GM21723 (cell line): ENCODE measurements around the gene ANTKMT.

Experiments used
- ATAC-seq: cut with Tn5 transposase; IDR thresholded peaks from one replicate; pipeline ENCODE4 v1.9.1; 2021; ENCODE audit warnings: mild to moderate bottlenecking, moderate library complexity; ENCODE audit not compliant: unreplicated experiment

ANTKMT gene

DNA sequence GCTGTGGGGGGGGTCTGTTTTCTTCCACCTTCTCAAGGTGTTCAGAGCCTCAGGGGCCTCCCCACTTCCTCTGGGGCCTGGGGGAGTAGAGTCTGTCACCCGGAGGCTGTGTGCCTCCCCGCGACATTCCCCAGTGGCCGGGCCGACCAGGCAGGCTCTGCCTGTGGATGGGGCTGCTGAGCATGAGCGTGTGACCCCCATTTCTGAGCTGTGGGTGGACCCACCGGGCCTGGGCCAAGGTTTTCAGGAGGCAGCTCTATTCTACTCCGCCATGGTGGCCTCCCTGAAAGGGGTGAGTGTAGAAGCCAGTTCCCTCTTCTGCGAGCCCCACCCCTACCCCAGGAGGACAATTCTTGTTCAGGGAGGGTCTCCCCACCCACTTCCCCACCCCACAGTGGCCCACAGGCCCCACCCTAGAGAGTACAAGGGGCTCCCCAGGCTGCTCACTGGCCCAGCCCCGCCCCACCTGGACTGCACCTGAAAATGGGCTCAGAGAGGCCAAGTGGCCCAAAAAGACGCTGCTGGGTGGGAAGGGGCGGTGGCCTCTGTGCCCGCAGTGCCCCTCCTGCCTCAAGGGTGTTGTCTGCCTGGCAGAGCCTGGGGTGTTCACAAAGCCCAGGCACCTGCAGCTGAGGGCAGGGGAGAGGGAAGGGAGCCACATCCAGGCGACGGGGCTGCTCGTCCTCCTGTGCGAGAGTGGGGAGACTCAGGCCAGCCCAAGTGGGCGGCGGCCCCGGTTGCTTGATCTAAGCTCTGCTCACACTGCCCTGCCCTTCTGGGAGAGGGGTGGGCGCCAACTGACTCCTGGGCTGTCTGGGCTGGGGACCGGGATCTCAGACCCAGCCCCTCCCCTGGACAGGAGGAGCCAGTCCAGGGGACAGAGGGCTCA lies 40.9 kb downstream of the ANTKMT start:
- ATAC-seq: no peak

DNA sequence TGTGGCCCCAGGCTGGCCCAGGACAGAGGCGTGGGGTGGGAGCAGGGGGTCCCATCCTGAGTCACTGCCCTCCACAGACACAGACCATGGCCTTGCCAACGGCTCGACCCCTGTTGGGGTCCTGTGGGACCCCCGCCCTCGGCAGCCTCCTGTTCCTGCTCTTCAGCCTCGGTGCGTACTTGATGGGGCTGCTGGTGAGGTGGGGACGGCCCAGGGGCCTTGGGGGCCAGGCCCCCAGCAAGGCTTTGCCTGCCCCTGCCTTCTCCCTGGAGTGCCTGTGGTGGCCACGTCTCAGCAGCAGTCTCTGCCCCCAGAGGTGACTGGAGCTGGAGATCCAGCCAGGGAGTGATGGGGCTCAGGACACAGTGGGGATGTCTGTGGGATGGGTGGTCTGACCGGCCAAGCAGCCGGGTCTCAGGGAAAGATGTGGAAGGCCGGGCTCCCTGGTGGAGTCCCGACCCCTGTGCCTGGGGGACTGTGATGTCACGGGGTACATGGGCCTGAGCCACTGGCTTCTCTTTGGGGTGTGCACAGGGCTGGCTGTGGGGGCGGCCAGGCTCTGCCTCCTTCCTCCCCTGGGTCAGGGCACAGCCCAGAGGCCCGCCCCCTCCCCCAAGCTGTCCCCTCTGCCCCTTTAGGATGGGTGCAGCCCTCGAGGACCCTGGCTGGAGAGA lies 41.8 kb downstream of the ANTKMT start:
- no peak for ATAC-seq

DNA sequence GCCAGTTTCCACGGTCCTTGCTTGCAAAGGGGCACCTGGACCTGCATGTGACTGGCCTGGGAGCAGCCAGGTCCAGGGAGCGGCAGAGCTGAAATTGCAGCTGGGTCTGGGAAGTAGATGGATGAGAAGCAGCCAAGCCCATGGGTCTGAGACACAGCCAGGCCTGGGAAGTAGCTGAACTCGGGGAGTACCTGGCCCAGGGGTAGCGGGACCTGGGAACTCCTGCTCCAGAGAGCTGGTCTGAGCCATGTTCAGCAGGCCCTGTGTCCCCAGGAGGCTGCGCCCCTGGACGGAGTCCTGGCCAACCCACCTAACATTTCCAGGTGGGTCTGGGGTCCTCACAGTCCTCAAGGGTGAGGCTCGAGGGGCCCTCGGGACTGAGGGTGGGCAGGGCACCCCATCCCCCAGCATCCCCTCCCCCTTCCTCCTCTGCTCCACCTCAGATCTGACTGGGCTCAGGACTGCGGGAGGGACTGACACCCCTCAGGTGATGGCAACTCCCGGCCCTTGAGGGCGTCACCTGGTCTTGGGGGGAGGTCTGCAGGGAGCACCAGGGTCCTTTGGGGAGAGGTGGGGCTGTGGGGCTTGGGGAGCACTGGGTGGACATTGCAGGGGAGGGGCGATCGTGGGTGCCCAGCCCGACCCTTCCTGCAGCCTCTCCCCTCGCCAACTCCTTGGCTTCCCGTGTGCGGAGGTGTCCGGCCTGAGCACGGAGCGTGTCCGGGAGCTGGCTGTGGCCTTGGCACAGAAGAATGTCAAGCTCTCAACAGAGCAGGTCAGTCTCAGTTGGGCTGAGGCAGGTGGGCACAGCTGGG lies 42.6 kb downstream of the ANTKMT start:
- no peak for ATAC-seq

- ATAC-seq: no peak
Measured at GRCh38 chr16:764184-764750, 43.3 kb downstream of the ANTKMT start.

- no peak for ATAC-seq
Measured at GRCh38 chr16:764848-765487, 44.0 kb downstream of the ANTKMT start.

DNA sequence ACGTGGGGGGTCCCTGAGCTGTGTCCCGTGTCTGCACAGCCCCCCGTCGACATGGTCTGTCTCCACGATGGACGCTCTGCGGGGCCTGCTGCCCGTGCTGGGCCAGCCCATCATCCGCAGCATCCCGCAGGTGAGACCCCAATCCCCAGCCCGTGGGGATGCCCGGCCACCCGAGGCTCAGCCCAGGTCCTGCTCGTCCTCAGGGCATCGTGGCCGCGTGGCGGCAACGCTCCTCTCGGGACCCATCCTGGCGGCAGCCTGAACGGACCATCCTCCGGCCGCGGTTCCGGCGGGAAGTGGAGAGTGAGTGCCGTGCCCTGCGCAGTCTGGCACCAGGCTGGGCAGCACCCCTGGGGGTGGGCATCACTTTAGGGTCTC lies 44.5 kb downstream of the ANTKMT start:
- no peak for ATAC-seq

DNA sequence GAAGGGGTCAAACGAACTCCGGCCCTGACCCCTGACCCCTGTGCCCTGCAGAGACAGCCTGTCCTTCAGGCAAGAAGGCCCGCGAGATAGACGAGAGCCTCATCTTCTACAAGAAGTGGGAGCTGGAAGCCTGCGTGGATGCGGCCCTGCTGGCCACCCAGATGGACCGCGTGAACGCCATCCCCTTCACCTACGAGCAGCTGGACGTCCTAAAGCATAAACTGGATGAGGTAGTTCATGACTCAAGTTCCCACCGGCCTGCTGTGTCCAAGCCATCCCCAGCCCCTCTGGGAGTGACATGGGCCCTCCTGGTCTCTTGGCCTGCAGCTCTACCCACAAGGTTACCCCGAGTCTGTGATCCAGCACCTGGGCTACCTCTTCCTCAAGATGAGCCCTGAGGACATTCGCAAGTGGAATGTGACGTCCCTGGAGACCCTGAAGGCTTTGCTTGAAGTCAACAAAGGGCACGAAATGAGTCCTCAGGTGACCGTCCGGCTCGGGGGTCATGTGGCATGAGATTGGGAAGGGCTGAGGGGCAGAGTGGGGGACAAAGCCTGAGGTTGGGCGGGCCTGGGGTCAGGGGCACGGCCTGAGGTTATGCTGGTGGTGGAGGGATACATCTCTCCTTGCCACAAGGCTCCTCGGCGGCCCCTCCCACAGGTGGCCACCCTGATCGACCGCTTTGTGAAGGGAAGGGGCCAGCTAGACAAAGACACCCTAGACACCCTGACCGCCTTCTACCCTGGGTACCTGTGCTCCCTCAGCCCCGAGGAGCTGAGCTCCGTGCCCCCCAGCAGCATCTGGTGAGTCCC lies 45.3 kb downstream of the ANTKMT start:
- ATAC-seq: no peak

GRCh38 chr16:766820-767640 lies 46.1 kb downstream of the ANTKMT start:
- no peak for ATAC-seq

GRCh38 chr16:767743-768235 lies 46.8 kb downstream of the ANTKMT start:
- ATAC-seq: no peak

- no peak for ATAC-seq
Measured at GRCh38 chr16:768428-768827, 47.5 kb downstream of the ANTKMT start.

DNA sequence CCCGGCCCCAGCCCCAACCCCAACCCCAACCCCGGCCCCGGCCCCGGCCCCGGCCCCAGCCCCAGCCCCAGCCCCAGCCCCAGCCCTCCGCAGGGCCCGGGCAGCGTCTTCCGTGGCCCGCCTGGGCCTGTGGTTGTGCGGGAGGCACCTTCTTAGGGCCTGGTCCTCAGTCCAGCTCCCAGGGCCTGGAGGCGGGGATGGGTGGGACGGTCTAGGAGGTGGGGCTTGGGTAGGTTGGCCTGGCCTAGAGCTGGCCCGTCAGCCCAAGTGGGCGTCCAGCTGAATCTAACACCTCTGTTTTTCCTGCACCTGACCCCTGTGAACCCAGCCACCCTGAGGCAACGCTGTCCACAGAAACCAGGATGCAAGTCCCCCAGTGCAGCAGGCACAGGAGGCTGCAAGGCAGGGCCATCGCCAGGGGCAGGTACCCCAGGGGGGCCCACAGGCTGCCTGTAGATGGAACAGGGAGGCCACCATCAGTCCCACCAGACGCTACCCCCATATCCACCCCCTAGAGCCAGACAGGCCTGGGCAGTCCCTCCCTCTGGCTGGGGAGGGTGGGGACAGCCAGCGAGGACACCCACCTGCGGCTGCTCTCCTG lies 48.3 kb downstream of the ANTKMT start:
- no peak for ATAC-seq

DNA sequence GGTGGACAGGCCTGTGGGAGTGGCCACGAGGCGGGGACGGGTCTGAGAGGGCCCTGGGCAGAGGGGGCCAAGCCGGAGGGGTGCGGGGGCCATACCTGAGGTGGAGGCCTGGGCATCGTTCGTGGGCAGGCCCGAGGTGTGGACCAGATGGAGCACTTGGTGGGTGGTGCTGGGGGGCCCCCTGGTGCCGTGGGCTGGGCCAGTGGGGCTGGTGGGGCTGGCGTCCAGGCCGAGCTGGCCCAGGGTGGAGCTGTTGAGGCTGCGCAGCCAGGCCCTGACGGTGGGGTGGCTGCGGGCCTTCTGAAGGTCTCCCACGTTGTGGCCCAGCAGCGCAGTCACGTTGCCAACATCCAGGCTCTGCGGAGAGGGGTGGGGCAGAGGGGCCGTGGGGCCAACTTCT lies 49.0 kb downstream of the ANTKMT start:
- ATAC-seq: no peak

DNA sequence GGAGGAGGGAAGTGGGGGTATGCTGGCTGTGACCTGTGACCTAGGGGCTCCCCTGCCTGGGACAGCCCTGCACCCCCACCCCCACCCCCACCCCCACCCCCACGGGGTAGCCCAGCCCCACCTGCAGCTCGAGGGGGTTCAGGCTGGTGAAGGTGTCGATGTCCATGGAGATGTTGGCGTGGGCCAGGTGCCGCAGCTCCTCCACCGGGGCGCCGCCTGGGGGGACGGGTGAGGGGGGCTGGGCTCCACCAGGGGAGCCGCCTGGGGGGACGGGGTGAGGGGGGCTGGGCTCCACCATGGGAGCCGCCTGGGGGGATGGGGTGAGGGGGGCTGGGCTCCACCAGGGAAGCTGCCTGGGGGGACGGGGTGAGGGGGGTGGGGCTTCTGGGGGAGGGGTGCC lies 49.5 kb downstream of the ANTKMT start:
- no peak for ATAC-seq
